Hematopoietic multipotent progenitor cell treated with erythropoietin and hydrocortisone succinate and interleukin-3 and kit ligand, for 15 days (in vitro differentiated cells): ENCODE measurements around the gene SAXO2.
A peak's percentile ranks its signal among the peaks of the same experiment; 100 is the strongest.
"Not testable (repeated sequence)": the region's sequence is repeated elsewhere in the genome, so short reads cannot be mapped to it uniquely, and the experiment has no call there.

Source experiments
- DNase-seq: peaks from one replicate; pipeline ENCODE4 v3.0.0-alpha.2; 2015; ENCODE audit warnings: low spot score

SAXO2 gene

GRCh38 chr15:82262422-82263026 lies at the start of gene SAXO2, which contains the start of gene EFL1:
Gene SAXO2, plus strand, starts transcription at chr15:82262818. Its CDS starts 62 bp downstream, at chr15:82262880.
Gene EFL1, minus strand, starts transcription at chr15:82262734. Its CDS starts 956 bp downstream, at chr15:82261778.
- peak; percentile 90 for DNase-seq

- not testable (repeated sequence) for DNase-seq
Observed at GRCh38 chr15:82216092-82216491, 46.5 kb upstream of the SAXO2 start.

- peak; percentile 25 for DNase-seq
Observed at GRCh38 chr15:82221535-82221934, 41.1 kb upstream of the SAXO2 start.

- DNase-seq = no peak
Observed at GRCh38 chr15:82228750-82229149, 33.9 kb upstream of the SAXO2 start.

GRCh38 chr15:82231233-82231632 lies 31.4 kb upstream of the SAXO2 start:
- no peak for DNase-seq

GRCh38 chr15:82231842-82232241 lies 30.8 kb upstream of the SAXO2 start:
- DNase-seq = no peak

GRCh38 chr15:82237944-82238534 lies 24.6 kb upstream of the SAXO2 start:
- DNase-seq = not testable (repeated sequence)

GRCh38 chr15:82239685-82240391 lies 22.8 kb upstream of the SAXO2 start:
- no peak for DNase-seq

GRCh38 chr15:82241836-82242499 lies 20.6 kb upstream of the SAXO2 start:
- not testable (repeated sequence) for DNase-seq

GRCh38 chr15:82243644-82244043 lies 19.0 kb upstream of the SAXO2 start:
- DNase-seq = not testable (repeated sequence)

- not testable (repeated sequence) for DNase-seq
Observed at GRCh38 chr15:82245956-82246355, 16.7 kb upstream of the SAXO2 start.

GRCh38 chr15:82248261-82248660 lies 14.4 kb upstream of the SAXO2 start:
- not testable (repeated sequence) for DNase-seq

GRCh38 chr15:82261566-82262421 lies 824 bp upstream of the SAXO2 start:
- DNase-seq = peak; percentile 30

- DNase-seq = no peak
Observed at GRCh38 chr15:82263350-82263749, 732 bp downstream of the SAXO2 start.

GRCh38 chr15:82267137-82267536 lies 4.5 kb downstream of the SAXO2 start:
- DNase-seq = not testable (repeated sequence)

- DNase-seq = not testable (repeated sequence)
Observed at GRCh38 chr15:82268454-82268853, 5.8 kb downstream of the SAXO2 start.

- DNase-seq = no peak
Observed at GRCh38 chr15:82272154-82272553, 9.5 kb downstream of the SAXO2 start.

GRCh38 chr15:82275410-82275809 lies 12.8 kb downstream of the SAXO2 start:
- no peak for DNase-seq

GRCh38 chr15:82281276-82281675 lies 18.7 kb downstream of the SAXO2 start:
- DNase-seq = not testable (repeated sequence)

GRCh38 chr15:82282386-82282785 lies 19.8 kb downstream of the SAXO2 start:
- DNase-seq = not testable (repeated sequence)

GRCh38 chr15:82284381-82284780 lies 21.8 kb downstream of the SAXO2 start:
- DNase-seq = not testable (repeated sequence)
